ENCODE data around the gene ATG7.
"Not testable (repeated sequence)": the region's sequence is repeated elsewhere in the genome, so short reads cannot be mapped to it uniquely, and the experiment has no call there.

Gene ATG7

DNA sequence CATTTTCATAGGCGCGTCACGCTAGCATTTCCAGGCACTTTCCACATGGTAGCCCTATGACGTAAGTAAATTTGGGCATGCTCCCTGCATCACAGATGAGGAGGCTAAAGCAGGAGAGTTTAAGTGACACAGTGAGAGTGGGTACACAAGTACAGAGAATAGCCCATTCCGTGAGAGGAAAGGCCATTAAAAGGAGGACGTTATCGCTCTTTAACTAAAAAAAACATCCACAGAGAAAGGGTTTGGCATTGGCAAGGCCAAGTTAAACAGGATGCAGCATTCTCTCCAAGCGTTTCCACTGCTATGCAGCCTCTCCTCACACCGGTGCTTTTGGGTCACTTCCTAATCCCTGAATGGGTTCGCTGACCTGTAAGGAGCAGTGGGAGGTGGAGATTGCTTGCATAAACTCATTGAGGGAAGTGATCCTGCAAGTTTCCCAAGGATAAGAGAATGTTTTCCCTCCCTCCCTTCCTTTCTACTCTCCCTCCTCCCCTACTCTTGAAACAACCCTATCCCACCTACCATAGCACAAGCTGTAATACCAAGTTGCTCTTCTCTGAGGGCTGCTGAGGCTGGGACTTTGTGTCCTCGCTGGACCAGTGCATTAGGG, 223.9 kb downstream of the ATG7 start:
- no peak for DNase-seq (ENCODE audit: low read depth in 2 of 2, low spot score in 1 of 2)

DNA sequence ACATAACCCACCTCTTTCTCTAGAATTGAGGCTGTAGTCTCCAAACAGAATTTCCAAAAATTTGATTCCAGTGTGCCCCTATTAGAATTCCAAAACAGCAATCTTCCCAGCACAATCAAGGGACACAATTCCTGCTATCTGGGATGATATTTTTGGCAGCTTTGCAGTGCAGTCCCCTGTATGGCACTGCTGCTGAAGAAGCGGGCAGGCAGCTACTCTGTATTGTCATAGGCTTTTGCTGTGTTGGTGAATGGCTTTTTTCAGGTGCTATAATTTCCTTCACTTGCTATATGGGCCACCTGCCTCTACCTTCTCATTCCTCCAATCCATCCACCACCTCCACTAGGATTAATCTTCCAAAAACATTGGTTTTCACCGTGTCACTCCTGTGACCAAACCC, 226.0 kb downstream of the ATG7 start:
- DNase-seq (ENCODE audit: low read depth in 2 of 2, low spot score in 1 of 2) = no peak

DNA sequence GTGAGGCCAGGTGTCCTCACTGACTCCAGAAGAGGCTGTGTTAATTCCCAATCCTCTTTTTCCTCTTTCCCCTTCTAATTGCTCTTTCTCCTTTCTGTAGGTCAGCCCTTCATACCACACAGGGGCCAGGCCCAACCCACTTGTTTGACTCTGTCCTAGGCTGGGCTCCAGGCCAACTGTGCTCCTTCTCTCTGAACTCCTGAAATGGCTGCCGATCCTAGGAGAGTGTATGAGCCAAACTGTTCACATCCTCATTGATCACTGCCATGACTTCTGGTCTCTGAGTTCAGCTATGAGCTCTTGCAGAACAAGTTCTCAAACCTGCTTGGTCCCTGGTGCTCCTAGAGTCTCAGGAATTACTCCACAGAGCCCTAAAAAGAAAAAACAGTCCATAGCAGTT, 226.4 kb downstream of the ATG7 start:
- DNase-seq (ENCODE audit: low read depth in 2 of 2, low spot score in 1 of 2) = no peak

DNA sequence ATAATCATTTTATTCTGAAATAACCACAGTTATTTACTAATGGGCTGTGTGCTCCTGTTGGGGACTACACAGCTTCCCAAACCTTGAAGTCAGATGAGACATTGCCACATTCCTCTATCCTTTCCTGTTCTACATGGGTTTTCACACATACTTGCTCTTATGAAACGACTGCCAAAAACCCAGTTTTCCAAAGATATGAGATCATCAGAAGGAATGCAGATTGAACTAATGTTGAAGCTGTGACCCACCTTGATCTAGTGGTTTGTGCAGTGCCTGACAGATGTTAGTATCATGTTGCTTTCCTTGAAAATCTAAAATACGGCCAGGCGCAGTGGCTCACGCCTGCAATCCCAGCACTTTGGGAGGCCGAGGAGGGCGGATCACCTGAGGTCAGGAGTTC, 226.9 kb downstream of the ATG7 start:
- DNase-seq (ENCODE audit: low read depth in 2 of 2, low spot score in 1 of 2) = no peak

DNA sequence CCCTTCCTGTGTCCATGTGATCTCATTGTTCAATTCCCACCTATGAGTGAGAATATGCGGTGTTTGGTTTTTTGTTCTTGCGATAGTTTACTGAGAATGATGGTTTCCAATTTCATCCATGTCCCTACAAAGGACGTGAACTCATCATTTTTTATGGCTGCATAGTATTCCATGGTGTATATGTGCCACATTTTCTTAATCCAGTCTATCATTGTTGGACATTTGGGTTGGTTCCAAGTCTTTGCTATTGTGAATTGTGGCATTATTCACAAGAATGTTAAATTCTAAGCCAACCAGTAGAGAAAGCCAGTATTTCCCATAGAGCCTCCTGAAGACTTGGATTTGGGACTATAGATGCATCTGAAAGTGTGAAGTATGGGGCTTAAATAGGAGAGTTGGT, 230.2 kb downstream of the ATG7 start:
- DNase-seq (ENCODE audit: low read depth in 2 of 2, low spot score in 1 of 2) = not testable (repeated sequence)

DNA sequence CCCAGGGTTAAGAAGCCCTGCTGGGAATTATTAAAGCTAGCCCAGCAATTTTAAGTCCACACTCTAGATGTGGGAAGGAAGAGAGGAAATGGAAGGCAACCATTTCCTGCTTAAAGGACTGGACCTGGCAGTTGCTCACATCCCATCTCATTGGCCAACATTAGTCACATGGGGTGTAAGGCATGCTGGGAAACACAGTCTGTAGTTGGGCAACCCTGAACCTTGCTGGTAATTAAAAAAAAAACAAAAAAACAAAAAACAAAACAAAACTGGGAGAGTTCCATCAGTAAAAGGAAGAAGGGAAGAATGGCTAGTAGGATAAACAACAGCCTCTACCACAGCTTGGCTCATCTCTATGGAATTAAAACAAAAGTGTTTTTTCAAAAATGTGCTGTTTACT, 235.5 kb downstream of the ATG7 start:
- DNase-seq (ENCODE audit: low read depth in 2 of 2, low spot score in 1 of 2) = no peak

DNA sequence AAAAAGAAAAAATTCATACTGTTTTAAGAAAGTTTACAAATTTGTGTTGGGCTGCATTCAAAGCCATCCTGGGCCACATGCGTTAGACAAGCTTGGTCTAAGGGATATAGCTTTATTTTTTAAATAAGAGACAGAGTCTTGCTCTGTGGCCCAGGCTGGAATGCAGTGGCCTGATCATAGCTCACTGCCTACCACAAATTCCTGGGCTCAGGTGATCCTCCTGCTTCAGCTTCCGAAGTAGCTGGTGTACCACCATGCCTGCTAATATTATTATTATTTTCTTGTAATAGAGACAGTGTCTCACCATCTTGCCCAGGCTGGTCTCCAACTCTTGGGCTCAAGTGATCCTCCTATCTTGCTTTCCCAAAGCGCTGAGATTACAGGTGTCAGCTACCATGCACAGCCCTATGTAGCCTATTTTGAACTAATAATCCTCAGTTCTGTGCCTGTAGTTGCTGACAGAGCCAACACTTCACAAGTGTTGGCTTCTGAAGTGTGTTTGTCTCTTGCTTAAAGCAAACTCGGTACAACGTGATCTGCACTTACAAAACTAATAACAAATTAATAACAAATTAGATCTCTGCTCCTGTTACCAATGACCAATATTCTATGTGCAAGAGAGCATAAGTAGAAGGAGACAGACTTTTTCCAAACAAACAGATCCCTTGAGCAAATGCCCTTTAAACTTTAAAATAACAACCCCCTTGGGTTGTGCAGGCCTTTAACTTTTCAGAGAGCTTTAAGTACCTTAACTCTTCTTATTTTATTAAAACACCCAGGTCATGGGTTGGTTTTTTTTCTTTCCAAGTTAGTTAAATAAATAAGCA, 236.4 kb downstream of the ATG7 start:
- DNase-seq (ENCODE audit: low read depth in 2 of 2, low spot score in 1 of 2) = no peak

DNA sequence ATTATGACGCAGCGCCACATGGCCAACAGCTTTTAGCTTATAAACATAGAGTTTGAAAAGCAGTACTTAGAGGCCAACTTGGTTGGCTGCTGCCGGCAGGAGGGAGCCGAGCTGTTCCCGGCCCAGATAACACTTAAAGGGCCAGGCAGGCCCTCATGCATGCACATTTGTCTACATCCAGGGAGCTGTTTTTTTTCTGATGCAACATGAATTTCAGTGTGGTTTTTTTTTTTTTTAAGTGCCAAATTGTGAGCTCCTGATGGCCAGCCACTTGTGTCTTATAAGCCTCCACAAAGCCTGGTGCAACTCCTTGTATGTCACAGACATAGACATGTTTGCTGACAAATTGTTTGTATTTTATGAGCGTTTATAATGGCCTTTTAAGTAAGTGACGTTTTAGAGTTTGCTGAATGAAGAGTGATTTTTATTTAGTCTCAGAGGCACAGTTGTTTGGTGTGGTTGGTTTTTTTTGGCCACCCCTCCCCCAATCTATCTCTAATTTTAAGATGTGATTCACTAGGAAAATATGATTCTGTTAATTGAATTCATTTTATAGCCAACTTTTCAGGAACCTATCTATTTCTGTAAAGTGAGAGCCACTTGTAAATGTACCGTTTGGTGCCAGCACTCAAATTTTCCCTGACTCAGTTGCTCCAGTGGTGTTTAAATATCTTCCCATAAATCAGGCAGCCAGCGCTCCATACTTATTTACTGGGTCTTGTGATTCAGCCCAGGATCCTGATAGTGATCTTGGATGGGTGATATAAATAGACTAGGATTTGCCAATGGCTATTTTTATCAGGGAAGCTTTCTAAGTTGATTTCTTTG, 237.2 kb downstream of the ATG7 start:
- no peak for DNase-seq (ENCODE audit: low read depth in 2 of 2, low spot score in 1 of 2)

DNA sequence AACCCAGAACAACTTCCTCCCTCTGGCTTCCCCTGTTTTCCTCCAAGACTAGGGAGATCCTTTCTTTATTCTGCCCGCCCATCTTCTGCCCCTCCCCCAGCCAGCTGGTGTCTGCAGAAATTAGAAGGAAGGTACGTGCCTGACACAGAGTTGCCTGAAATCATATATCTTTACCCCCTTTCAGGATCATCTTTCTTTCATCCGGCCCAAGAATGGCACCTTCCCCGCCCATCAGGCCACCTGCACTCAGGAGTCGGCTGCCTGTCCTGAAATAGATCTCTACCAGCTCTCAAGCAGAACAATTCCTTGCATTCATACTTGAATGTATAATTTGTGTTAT, 237.8 kb downstream of the ATG7 start:
- no peak for DNase-seq (ENCODE audit: low read depth in 2 of 2, low spot score in 1 of 2)

DNA sequence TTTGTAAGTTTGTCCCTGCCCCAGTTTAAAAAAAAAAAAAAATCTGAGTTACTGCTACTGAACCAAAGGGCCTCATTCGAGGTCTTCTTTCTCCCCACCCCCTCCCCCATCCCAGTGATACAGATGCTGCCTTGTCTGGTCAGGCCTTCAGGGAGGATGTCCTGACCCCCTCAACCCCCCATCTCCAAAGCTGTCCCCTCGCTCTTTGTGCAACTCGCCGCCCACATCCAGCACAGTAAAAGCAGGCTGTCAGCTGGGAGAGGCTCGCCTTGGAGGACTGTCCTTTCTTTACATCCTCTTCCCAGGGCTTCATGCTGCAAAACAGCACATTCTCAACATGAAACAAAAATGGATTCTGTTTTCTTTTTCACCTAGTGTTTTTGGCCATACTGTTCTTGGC, 238.2 kb downstream of the ATG7 start:
- no peak for DNase-seq (ENCODE audit: low read depth in 2 of 2, low spot score in 1 of 2)

DNA sequence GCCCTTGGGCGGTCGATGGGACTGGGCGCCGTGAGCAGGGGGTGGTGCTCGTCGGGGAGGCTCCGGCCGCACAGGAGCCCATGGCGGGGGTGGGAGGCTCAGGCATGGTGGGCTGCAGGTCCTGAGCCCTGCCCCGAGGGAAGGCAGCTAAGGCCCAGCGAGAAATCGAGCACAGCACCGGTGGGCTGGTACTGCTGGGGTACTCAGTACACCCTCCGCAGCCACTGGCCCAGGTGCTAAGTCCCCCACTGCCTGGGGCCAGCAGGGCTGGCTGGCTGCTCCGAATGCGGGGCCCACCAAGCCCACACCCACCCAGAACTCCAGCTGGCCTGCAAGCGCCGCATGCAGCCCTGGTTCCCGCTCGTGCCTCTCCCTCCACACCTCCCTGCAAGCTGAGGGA, 239.4 kb downstream of the ATG7 start:
- DNase-seq (ENCODE audit: low read depth in 2 of 2, low spot score in 1 of 2) = not testable (repeated sequence)

DNA sequence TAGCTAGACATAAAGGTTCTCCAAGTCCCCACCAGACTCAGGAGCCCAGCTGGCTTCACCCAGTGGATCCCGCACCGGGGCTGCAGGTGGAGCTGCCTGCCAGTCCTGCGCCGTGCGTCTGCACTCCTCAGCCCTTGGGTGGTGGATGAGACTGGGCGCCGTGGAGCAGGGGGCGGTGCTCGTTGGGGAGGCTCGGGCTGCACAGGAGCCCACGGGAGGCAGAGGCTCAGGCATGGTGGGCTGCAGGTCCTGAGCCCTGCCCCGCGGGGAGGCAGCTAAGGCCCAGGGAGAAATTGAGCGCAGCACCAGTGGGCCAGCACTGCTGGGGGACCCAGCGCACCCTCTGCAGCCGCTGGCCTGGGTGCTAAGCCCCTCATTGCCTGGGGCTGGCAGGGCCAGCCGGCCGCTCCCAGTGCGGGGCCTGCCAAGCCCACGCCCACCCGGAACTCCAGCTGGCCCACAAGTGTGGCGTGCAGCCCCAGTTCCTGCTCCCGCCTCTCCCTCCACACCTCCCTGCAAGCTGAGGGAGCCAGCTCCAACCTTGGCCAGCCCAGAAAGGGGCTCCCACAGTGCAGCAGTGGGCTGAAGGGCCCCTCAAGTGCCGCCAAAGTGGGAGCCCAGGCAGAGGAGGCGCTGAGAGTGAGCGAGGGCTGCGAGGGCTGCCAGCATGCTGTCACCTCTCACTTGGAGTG, 241.1 kb downstream of the ATG7 start:
- DNase-seq (ENCODE audit: low read depth in 2 of 2, low spot score in 1 of 2) = not testable (repeated sequence)

DNA sequence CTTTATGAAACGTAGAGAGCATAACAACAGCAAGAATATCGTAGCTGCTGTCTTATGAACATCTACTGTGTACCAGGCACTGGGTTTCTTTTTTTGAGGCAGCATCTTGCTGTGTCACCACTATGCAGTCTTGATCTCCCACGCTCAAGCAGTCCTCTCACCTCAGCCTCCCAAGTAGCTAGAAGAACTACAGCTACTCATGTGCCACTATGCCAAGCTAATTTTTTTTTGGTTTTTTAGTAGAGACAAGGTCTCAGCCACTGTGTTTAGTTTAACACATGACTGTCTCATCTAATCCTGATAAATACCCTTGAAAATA, 241.6 kb downstream of the ATG7 start:
- no peak for DNase-seq (ENCODE audit: low read depth in 2 of 2, low spot score in 1 of 2)

DNA sequence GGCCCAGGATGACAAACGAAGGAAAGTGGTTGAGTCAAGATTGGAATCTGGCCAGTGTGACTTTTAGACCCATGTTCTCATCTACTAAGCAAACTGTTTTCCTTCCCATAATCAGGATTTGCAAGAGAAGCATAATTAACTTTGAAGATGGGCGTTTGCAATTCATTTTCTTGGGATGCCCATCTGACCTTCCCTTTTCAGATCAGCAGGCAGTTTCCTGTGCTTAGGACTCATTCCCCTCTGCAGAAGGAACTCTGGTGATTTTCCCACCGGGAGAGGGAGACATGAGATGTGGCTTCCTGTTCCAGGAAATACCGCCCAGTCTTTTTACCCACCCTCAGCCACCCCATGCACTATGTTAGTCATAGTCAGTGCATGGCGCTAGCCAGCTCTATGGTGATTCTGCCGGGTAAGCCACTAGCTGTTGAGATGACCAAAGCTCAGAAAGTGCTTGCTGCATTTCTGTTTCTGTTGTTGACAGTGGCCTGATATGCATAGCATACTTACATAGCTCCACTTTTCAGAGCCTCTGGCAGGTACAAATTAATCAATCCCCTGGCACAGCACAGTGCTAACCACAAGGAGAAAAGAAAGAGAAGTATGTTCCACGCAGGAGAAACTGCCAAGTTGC, 242.1 kb downstream of the ATG7 start:
- no peak for DNase-seq (ENCODE audit: low read depth in 2 of 2, low spot score in 1 of 2)

DNA sequence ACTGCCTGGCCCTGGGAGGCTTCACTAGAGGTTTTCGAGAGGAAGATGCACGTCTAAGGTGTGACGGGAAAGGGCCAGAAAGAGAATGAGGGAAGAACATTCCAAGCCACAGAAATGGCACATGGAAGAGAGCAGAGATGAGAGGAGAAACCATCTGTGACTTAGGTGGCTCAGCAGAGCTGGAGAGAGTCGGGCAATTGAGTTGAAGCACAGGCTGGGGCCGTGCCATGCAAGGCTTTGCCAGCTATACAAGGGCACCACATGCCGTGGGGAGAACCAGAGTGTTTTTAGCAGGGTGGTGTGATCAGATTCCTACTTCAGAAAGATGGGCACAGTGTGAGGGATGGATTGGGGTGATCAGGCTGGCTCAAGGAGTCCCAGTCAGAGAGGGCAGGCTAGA, 245.4 kb downstream of the ATG7 start:
- DNase-seq (ENCODE audit: low read depth in 2 of 2, low spot score in 1 of 2) = no peak

DNA sequence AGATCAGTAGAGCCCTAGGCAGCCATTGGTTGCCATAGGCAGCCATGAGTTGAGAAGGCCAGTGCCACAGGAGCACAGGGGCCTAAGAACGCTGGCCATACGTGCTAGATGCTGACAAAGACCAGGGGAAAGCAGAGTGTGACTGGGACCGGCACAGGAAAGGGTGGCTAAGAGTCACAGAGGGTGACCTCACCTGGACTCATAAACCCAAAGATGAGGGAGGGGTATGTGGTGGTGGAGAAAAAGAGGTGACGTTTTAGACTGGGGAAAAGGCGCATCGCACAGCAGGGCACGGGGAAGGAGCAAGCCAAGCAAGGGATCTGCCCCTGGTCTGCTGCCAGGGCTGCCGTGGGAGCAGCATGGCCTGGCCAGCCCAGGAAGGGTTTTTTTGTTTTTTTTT, 249.0 kb downstream of the ATG7 start:
- no peak for DNase-seq (ENCODE audit: low read depth in 2 of 2, low spot score in 1 of 2)

DNA sequence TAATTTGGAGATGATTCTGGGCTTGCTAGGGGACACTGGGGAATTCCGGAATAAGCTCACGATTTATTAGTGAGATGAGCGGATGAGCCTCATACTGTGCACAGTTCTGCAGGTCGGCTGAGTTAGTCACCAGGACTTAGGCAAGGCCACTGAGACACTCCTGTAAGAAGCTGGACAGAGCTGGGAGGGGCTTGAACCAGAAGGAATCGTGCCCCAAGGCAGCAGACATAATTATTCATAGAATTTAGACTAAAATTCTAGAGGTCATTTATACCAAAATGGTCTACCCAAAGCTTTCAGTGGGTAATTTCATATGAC, 250.2 kb downstream of the ATG7 start:
- no peak for DNase-seq (ENCODE audit: low read depth in 2 of 2, low spot score in 1 of 2)

DNA sequence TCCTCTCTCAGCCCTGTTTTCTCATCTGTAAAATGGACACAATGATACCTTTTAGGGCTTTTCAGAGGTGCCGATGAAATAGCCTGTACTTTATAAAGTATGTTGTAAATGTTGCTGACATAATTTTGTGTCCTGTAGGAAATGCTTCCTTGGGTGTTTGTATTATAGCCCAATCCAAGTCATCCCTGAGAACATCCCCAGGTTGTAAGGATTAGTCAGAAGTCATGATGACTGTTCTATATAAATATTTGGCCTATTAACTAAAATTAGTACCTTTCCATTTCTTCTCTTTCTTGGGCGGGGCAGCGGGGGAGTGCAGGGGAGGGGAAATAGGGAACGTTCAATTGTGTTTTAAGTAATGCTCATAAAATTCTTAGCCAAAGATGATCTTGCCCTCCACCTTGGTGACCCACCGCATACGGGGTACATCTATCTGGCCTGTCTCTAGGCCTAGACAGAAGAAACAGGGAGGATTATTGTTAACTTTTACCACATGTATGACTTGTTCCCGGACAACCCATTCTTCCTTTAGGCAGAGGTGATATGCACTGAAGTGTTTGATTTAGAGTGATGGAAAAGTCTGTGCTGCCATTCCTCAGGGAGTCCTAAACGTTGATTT, 250.9 kb downstream of the ATG7 start:
- no peak for DNase-seq (ENCODE audit: low read depth in 2 of 2, low spot score in 1 of 2)

DNA sequence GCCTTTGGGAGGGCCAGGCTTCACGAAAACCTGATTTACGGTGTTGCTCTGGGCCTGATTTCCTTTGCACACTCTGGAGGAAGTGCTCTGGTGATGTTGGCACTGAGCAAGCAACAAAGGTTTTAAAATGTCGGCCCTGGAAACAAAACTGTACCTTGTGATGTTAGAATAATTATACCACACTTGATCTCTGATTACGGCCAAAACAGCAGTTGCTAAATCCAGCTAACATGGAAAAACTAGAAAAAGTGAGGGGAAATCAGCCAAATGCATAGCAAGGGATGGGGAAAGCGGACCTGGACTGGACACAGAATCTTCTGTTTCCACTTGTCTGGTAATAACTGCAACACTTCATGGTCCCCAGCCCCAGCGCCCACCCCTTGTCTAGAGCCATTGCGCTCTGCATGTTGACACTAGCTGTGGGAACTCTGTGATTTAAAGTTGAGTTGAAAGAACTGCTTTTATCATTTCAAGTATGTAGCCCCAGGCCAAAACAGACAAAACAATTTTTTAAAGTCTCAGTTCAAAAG, 251.4 kb downstream of the ATG7 start:
- no peak for DNase-seq (ENCODE audit: low read depth in 2 of 2, low spot score in 1 of 2)

DNA sequence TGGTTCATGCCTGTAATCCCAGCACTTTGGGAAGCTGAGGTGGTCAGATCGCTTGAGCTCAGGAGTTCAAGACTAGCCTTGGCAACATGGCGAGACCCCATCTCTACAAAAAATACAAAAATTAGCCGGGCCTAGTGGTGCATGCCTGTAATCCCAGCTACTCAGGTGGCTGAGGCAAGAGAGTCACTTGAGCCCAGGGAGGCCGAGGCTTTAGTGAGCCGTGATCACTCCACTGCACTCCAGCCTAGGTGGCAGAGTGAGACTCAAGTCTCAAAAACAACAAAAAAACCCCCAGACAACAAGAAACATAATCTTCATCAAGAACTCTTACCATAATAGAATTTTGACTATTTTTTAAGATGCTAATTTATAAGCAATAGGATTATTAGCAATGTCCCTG, 253.9 kb downstream of the ATG7 start:
- not testable (repeated sequence) for DNase-seq (ENCODE audit: low read depth in 2 of 2, low spot score in 1 of 2)

DNA sequence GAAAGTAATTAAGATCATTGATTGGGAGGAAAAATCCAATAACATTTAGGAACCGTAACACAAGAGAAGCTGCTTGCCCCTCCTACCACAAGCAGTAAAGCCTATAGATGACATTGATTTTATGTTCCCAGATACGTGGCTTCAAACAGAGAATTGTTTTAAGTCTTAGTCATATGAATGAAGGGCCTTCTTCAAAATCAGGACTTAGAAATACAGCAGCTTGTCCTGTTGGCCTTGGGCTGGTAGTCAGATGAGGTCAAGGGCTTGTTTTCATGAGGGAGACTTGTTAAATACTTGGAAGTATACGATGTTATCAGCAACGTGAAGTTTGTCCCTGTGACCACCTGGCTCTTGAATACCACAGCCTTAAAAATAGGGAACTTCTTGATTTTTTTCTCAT, 257.1 kb downstream of the ATG7 start:
- DNase-seq (ENCODE audit: low read depth in 2 of 2, low spot score in 1 of 2) = no peak

All from stimulated activated CD8-positive, alpha-beta memory T cell treated with anti-CD3 and anti-CD28 coated beads, Interleukin-4, amount 100 ng/mL, for 1 hour (primary cell).